AML-193 (cell line): Measurements from ENCODE around the gene FOXN3.
"Not testable (repeated sequence)": the region's sequence is repeated elsewhere in the genome, so short reads cannot be mapped to it uniquely, and the experiment has no call there.

ENCODE experiments used
- DNase-seq, 2 experiments: peaks; one replicate each; lab custom pipeline; 2025; lab: John Stamatoyannopoulos, UW

FOXN3 gene

DNA sequence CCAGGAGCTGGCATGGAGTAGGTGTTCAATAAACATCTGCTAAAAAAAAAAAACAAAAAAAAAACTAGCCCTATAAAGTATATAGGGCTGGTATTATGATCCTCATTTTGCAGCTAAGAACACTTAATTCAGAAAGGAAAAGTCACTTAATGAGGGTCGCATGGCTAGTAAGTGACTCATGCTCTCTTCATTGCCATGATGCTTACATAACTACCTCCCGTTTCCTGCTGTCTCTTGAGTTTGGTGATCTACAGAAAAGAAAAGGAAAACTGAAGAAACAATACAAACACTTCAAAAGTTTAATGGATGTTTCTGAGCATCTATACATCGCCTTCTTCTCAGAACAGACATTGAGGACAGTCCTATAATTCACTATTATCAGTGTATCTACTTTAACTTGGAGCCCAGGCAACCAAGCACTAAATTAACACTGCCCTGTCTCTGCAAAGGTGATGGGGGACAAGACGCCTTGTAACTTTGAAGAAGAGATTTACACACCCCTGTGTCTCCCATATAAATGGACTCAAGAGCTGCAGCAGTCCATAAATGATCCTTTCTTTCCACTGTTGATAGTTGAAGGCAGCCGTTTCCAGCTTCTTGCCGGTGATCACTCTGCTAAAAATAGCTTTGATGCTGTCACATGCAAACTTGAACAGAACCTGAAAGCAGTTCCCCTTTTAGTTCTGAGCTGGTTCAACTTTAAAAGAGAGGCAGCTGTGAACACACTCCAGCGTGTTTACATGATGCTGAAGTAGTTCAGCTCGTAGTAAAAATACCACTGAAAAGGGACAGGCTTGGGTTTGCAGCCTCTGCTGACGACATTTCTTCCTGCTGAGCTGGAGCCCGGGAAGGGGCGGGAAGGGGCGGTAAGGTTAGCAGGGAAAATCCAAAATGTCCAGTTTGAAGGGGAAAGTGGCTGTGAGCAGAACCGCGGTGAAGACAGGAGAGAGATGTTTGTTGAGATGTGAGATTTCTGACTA, 113.3 kb downstream of the FOXN3 start:
- DNase-seq = peak; percentile 67 to 76

DNA sequence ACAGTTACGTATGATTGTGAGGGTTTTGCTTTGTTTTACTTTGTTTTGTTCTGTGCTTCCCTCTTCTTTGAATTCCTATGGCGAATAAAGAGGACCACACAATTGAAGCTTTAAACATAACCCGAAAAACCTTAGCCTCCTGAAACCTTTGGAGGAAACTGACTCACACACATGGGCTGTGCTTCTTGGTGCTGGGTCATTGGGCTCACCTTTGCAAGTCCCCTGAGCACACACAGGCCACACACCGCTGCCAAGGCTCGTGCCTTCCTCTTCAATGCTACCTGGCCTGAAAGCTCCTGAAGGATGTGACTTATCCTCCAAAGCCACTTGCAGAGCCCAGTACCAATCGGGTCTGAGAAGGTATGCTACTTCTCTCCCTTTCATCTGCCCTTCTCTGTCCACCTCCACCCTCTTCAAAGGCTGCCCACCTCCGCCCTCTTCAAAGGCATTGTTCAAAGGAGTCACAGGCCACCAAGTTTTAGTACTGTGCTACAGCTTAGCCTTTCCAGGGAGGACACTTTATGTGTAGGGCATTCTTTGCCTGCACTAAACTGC, 114.6 kb downstream of the FOXN3 start:
- no peak for DNase-seq

DNA sequence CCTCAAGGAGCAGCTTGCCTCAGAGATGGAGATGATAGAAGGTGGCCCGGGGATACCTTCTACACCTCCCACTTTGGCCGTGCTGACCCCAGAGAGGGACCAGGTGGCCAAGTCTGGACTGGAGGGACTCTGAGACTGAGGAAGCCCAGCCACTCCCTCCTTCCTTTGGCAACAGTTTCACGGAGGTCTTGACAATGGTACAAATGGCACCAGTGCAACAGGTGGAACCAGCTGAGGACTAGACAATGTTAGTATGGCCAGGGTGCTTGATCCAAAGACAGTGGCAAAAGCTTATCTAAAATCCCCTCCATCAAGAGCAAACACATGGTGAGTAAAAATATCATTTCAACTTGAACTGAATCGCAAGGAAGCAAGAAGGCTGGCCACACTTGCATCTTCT, 117.4 kb downstream of the FOXN3 start:
- DNase-seq = no peak

DNA sequence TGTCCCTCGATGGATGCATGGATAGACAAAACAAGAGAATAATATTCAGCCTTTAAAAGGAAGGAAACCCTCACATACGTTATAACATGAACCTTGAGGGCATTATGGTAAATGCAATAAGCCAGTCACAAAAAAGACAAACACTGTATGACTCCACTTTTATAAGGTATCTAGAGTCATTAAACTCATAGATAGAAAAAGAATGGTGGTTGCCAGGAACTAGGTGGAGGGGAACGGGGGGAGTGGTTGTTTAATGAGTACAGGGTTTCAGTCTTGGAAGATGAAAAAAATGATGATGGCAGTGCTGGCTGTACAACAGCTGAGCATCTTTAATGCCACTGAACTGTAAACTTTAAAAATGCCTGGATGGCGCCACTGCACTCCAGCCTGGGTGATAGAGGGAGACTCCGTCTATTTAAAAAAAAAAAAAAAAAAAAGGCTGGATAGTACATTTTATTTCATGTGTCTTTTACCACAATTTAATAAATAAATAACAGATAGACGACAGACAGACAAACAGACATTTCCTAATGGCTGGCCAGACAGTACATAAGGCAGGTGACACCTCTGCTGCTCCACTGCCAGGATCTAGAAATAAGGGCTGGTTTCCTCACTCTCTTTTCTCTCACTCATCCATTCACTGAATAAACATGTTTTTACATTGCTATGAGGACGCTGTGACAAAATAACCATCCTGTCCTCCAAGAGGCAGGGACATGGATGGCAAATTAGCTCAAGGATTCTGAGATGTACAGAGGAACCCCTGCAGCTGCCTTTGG, 118.8 kb downstream of the FOXN3 start:
- no peak for DNase-seq

DNA sequence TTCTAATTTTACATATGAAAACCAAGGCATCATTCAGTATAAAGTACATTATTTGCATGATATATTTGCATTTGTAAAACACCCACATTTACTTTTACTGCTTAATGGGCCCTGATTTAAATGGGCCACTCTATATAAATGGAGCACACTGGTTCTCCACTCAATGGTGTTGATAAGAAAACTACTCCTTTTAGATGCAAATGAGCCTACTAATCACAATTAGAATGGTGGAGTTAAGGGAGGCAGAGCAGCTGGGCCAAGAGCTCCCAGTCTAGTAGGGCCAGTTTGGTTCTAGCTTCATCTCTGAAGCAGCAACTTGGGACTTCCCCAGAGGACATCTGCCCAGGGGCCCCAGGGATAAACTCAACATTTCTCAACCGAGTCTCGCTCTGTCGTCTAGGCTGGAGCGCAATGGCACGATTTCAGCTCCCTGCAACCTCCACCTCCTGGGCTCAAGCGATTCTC, 120.7 kb downstream of the FOXN3 start:
- no peak for DNase-seq

DNA sequence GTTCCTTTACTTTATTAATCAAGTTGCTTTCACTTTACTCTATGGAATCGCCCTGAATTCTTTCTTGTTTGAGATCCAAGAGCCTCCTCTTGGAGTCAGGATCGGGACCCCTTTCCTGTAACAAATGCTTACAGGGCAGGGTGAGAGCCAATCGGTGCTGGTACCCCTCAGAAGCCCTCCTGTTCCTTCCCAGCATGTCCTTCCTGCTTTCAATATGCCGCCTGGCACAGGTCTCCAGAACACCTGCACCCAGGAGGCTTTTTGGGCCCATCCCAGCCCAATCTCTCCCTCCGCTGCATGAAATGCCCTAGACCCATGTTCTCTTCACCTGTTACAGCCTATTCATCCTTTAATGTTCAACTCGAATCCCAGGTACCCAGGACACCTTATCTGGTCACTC, 122.2 kb downstream of the FOXN3 start:
- DNase-seq = no peak

DNA sequence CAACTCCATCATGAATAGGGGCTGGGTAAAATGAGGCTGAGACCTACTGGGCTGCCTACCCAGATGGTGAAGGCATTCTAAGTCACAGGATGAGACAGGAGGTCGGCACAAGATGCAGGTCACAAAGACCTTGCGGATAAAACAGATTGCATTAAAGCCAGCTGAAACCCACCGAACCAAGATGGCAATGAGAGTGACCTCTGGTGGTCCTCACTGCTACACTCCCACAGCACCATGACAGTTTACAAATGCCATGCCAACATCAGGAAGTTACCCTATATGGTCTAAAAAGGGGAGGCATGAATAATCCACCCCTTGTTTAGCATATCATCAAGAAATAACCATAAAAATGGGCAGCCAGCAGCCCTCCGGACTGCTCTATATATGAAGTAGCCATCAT, 122.6 kb downstream of the FOXN3 start:
- not testable (repeated sequence) for DNase-seq

DNA sequence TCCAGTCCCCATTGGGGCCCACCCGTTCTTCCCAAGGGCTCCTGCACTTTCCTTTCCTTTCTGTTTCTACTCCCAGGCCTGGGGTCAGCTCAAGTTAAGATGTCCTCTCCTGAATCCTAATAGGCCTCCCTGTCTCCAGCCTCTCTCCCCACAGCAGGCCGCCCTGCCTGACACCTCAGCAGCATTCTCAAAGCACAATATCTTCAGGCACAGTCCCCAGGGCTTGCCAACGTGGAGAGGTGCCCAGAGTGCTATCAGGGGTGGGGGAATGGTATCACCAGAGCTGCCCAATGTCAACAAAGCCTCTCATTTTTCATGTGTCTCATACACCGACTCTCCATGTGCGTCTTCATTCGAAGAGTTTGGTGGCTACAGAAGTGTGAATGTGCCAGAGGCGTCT, 123.0 kb downstream of the FOXN3 start:
- no peak for DNase-seq

DNA sequence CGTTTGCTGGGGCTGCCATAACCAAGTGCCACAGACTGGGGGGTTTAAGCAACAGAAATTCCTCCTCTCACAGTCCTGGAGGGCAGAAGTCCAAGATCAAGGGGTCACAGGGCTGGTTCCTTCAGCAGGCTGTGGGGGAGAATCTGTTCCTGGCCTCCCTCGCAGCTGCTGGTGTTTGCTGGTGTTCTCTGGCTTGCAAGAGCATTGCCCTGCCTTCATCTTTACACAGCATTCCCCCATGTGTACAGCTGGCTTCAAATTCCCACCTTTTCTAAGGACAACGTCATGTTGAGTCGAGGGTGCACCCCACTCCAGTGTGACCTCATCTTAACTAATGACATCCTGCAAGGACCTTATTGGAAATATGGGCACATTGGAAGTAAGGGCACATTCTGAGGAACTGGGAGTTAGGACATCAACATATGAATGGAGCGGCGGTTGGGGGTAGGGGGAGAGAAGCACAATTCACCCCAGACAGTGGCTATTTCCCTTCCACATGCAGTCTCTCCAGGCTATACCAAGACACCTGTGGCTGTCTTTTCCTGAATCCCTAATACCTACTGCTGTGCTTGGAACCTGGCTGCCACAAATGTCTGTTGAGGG, 123.6 kb downstream of the FOXN3 start:
- no peak for DNase-seq

DNA sequence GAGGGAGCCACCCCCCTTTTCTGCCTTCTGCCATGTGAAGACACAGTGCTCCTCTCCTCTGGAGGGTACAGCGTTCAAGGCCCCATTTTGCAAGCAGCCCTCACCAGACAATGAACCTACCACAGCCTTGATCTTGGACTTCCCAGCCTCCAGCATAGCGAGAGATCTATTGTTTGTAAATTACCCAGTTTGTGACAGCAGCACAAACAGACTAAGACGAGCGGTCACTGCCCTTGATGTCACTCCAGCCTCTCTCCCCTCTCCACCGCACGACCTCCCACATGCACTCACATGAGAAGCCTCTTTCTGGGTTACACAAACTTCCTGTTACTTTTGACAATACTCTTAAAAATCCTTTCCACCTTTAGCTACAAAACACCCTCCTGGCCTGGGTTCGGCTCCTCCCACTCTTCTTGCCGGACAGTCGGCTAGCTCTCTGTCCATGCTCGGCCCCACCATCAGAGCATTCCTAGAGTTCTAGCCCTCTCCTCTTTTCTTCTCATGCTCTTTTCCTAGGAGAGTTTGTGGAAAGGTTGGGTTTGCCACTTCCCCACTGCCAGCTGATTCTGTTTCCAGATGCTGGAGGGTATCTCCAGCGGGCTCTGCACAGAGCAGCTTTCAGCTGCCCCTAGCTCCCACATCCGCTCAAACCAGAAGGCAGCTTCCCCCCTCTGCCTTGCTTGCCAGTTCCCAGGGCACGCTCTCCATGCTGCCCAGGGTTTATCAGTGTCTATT, 124.3 kb downstream of the FOXN3 start:
- no peak for DNase-seq

DNA sequence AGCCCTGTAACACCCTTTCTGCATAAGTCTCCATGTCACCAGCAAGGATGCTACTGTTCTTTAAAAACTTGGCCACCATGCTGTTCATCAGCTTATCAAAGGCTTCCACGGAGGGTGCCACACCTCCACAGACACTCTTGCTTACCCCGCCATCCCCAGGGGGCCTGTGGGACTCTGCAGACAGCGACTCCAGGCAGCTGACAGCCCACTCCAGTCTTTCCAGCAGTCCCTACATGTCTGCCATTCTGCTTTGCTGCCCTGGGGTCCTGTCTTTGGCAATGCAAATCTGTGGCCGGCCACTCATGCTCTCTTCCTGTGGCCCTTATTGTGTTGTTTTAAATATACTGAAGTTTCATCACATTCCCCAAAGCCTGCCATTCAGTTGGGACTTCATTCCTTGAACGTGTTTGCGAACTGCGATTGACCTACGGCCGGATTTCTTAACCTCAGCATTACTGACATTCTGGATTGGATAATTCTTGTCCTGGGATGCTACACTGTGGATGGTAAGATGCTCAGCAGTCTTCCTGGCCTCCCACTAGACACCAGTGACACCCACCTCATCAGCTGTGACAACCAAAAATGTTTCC, 125.6 kb downstream of the FOXN3 start:
- no peak for DNase-seq

DNA sequence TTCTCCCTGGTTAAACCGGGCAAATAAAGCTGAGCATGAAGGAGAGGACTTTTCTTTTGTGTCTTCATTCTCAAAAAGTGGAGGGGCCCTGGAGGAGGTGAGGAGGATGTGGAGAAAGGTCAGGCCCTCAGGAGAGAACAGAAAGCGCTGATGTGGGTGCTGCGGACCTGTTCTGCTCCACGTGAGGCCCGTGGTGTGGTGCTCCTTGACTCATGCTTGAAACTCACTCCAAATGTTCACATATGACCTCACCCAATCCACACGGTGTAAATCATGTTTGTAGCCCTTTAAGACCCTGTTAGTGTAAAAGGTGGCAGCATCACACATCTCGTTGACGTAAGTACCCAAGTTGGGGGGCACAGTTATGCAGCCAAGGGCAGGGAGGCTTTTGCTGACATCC, 126.2 kb downstream of the FOXN3 start:
- no peak for DNase-seq

DNA sequence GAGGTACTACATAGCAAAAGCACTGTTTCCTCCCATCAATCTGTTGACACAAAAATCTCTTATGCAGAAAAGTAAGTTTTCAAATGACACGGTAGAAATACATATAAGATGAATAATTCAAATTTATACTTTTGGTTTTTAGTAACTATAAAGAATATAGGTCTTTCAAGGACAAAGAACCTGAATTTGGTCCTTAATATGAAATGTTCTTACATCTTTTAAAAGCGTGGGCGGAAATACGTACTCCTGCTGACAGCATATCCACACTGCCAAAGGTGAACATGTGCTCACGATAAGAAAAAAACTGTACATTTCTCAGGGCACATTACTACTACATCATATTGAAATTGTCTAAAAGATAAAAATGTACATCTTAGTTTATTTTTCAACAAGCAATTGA, 127.6 kb downstream of the FOXN3 start:
- DNase-seq = no peak

DNA sequence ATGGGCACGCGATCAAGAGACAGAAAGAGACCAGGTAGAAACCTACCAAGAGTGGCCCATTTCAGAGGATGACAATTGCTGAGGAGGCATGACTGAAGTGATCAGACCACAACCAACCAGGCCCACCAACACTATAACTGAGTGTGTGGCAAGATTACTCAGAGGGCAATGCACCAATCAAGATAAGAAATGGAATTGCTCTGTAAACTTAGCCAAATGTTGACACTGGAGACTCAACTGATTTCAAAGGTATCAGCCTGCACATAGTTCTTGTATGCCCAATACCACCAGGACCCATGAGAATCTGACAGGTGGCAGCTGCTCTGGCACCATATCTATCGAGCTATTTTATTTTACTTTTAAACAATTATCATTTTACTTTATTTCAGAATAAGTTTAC, 128.9 kb downstream of the FOXN3 start:
- no peak for DNase-seq

DNA sequence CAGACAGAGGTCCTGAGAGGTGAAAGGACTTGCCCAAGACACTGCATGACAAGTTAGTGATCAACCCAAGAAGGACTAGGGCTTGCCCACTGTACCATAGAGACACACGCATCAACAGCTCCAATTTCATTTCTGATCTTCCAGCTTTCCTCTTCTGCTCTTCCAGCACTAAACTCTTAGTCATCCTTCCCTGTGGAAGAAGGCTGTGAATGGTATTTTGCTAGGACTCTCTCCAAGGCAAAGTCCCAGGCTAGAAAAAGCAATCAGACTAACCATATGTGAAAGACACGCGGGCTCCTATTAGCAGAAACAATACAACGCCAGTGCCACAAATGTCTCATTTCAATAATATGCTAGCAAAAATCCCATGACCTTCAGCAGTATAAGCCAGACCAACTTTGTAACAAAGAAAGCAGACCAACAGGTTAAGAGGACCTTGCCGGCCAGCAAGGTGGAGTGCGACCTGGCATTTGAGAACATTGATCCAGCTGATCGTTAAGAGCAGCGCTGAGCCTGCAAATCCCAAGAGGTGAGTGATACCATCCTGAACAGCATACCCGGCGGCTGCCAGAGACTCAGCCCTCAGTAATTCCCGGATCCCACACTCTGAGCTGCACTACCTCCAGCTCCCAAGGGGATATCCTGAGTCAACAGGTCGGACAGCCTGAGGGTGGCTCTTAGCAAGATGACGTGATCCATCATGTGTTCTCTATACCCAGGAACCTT, 132.5 kb downstream of the FOXN3 start:
- no peak for DNase-seq

DNA sequence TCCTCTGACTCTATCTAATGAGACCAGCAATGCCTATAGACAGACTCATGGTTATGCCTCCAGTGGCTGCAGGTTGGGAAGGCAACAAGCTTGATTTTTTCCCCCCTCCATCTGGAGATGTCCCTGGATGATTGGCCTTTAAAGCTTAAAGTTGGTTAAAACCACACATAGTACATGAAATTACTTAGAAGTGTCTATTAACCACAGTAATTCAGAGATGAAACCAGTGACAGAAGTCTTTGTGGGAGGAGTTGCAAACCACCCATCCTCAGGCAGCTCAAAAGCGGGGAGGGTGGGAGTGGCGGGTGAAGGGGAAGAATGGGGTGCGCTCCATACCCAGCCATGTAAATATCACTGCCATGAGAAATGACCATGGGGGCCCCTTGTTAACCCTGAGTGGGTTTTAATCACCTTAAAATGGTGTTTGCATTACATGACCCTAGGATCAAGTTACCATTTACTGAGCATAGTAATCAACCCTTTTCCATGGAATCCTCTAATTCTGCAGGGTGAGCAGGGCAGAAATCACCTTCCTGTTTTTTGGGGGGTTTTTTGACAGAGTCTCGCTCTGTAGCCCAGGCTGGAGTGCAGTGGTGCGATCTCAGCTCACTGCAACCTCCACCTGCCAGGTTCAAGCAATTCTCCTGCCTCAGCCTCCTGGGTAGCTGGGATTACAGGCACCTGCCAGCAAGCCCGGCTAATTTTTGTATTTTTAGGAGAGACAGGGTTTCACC, 133.5 kb downstream of the FOXN3 start:
- no peak for DNase-seq

DNA sequence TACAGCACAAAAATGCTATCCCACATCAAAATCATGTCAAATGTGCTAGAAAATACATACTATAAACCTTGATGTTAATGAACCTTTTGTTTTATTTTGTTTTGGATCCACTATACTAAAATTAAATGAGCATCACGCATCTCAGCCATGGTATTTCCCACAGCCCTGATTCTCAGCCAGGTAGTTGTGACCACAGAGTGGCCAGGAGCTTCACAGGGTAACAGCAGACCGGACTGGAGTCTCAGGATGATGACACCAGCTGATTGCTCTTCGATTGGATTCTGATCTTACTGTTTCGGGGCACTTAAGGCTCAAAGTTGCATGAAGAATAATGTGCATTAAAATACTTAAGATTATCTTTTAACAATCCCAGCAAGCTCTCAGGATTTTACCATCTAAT, 134.8 kb downstream of the FOXN3 start:
- DNase-seq = no peak

DNA sequence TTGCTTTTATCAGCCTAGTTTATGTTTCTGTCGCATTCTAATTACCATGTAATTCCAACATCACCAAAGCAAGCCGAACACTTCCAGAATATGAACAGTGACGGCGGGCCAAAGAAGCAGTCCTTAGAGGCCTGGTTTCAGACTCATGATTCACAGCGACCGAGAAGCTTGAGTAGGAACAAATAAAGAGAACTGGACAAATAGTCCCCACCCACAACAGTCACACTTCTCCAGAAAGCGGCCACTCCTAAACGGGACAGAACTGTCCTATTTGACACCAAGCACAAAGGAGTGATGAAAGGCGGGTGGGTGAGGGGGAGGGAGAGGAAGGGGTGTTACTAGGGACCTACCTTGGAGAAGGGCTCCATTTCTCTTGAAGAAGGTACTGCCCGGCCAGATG, 136.4 kb downstream of the FOXN3 start:
- DNase-seq = no peak

DNA sequence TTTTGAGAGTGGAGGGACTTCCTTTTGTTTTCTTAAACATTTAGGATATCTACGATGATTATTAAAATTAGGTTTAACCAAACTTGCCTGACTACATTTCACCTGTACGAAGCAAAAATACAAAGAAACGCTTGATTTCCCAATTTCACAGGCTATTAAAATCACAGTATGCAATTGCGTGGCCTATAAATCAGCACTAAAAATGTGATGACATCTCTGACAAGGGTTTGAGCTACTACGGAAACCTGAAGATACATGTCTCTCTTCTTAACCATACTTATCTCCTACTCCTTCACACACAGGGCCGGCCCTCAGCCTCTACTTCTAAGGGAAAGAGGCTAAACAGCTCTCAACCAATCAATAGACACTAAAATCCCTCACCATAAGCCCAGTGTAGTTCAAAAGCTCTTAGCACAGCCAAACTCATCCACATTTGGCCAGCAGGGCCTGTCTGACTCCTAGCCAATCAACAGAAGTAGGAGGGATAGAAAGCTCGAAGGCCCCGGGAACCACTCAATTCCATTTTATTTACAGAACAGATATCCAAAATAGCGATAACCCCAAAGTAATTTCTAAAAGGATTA, 137.3 kb downstream of the FOXN3 start:
- no peak for DNase-seq
